ENCODE results near the gene SCYGR1.

DNA sequence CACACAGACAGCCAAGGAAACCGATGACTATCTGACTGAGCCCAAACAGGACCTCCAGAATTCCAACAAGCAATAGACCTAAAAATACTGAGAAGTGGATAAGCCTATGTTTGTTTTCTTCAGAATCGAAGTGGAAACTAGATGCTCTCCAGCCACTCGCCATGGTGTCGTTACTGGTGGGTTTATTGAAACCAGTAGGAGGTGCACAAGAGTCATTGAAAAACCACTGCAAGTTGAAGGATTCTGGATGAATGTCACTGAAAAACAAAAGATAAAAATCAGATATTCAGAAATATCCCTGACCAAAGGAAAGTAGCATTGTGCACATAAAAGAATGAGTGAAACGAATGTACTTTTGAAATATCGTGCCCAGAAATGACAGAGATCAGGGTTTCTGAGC, 24.0 kb downstream of the SCYGR1 start:
- TF ChIP-seq POLR2A (IDR thresholded peaks at IDR 0.05; ENCODE audit: low read depth, low read length) (no peak), POLR2AphosphoS5 (IDR thresholded peaks at IDR 0.05; ENCODE audit: low read depth, low read length) (no peak), SPI1 (IDR thresholded peaks at IDR 0.05; ENCODE audit: low read depth, low read length) (no peak), TAF1 (IDR thresholded peaks at IDR 0.05; ENCODE audit: low read depth, low read length) (no peak)
